ENCODE data around the gene CLMP.

Gene CLMP

DNA sequence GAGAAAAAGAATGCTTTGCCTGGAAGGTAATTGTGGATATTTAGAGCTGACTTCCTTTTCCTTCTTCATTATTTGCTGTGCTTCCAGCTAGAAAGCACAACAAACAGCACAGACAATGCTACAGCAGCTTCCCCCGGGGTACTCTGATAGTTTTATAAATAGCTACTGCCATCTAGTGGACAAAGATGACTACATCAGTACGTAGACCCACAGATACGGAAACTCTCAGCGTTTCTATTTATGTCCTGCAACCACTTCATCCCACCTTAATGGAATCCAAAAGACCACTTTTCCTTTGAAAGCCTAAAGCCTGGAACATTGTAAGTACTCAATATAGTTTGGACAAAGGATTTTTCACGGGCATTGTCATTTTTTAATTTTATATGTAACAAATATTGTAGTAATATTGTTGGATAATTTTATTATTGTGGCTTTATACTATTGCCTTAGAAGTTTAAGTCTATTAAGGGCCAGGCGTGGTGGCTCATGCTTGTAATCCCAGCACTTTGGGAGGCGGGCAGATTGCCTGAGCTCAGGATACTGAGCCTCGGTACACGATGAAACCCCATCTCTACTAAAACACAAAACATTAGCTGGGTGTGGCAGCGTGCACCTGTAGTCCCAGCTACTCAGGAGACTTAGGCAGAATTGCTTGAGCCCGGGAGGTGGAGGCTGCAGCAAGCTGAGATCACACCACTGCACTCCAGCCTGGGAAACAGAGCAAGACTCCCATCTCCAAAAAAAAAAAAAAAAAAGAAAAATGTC is 140.6 kb downstream of the CLMP start:
- peak in 4 of 6 experiments; percentile 16 to 73 (median 55) for DNase-seq

DNA sequence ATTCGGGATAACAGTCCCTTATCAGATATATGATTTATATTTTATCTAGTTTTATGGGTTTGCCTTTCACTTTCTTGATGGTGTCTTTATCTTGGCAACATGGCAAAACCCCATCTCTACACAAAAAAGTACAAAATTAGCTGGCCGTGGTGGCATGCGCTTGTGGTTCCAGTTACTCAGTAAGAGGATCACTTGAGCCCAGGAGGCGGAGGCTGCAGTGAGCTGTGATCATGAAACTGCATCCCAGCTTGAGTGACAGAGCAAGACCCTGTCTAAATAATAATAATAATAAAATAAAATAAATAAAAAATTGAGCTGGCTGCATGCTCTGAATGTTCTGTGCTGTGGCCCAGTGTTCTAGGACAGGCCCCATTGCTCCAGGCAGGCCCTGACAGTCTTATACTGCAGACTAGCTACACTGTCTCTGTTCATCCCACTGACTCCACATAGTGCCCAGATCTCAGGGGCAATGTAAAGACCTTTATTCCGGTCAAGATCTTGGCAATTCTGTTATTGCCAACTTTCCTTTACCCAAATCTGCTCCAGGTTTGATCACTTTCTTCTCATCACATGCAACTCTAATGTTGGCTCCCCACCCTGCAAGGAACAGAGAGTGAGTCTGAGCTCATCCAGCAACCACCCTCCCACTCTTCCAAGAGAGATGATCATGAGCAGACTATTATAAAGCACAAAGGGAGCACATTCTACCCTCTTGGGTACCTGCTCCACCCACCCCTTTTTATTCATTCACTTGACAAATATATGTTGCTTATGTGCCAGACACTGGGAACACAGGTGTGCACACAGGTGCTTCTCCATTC is 141.9 kb downstream of the CLMP start:
- DNase-seq: no peak

GRCh38 chr11:123051634-123052033 is 143.4 kb downstream of the CLMP start:
- no peak for DNase-seq

GRCh38 chr11:123051146-123051545 is 143.9 kb downstream of the CLMP start:
- DNase-seq: no peak

GRCh38 chr11:123047947-123048293 is 147.1 kb downstream of the CLMP start:
- DNase-seq: no peak

GRCh38 chr11:123047266-123047946 is 147.6 kb downstream of the CLMP start:
- DNase-seq: no peak

DNA sequence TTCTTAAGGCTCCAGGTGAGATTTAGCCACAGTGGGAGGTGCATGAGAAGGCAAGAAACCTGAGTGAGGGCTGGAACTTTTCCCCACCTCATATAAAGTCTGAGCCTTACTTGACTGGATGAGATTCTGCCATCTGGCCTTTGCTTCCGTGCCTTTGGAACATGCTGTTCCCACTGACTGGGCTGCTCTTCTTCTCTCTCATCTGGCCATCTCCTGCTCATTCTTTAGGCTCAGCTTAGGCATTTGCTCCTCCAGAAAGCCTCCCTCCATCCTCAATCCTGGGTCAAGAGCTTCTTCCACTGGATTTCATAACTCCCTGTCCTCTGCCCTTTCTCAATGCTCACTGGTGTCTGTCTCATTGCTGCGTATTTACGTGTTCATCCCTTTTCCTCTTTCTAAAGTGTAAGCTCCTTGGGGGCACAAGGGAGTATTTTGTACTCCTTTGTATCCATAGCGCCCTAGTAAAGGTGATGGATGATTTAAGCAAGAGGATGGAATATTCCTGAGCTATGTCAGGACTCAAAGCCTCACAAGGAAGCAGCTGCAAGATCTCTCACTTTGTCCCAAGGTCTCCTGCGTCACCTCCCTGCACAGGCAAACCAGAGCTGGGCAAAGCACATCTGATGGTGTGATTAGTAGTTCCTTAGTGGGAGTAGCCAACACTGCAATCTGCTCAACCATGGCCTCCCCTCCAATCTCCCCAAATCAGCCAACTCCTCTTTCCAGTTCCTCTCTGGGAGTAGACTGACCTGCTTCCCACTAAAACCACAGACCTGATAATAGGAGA is 148.4 kb downstream of the CLMP start:
- no peak for DNase-seq

DNA sequence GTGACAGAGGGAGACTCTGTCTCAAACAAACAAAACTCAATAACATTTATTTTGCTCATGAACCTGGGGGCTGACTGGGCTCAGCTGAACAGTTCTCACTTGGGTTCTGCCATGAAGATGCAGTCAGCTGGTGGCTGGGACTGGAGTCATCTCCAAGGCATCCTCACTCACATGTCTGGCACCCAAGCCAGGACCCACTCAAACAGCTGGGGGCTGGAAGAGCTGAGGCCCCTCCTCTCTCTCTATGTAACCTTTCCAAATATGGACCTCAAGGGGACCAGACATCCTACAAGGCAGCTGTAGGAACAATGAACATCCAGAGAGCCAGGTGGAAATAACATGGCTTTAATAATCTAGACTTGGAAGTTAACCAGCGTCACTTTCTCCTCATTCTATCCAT is 149.9 kb downstream of the CLMP start:
- DNase-seq: no peak

DNA sequence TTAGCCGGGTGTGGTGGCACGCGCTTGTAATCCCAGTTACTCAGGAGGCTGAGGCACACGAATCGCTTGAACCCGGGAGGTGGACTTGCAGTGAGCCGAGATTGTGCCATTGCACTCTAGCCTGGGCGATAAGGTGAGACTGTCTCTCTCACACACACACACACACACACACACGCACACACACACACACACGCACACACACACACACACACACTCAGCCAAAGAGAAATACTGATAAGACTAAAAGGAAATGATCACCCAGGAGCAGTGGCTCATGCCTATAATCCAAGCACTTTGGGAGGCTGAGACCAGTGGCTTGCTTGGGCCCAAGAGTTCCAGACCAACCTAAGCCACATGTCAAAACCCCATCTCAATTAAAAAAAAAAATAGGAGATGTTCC is 153.9 kb downstream of the CLMP start:
- DNase-seq: no peak

DNA sequence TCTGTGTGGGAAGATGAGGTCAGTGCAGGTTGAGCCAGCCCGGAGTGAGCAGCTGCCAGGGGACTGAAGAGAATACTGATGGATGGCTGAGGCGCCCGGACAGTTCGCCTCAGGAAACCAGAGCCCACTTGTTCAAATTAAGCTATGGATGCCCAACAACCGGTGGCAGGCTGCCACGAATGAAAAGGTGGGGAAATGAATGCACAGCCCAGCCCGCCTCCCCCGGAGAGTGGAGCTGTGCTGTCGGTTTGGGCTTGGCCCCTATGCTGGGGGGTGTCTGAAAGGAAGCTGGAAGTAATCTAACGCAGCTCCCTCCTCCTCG is 155.0 kb downstream of the CLMP start:
- DNase-seq: no peak

GRCh38 chr11:123035831-123036230 is 159.2 kb downstream of the CLMP start:
- no peak for DNase-seq

GRCh38 chr11:123034597-123034996 is 160.5 kb downstream of the CLMP start:
- no peak for DNase-seq

GRCh38 chr11:123033895-123034294 is 161.2 kb downstream of the CLMP start:
- DNase-seq: no peak

- no peak for DNase-seq
Measured at GRCh38 chr11:123030517-123030916, 164.5 kb downstream of the CLMP start.

- DNase-seq: peak in 3 of 6 experiments; percentile 3 to 38 (median 25)
Measured at GRCh38 chr11:123020968-123021367, 174.1 kb downstream of the CLMP start.
